Adipocyte (in vitro differentiated cells): ENCODE data around the gene CHIA.

ENCODE experiments used
- DNase-seq: peaks from one replicate; pipeline ENCODE4 v3.0.0-alpha.2; 2015; ENCODE audit warnings: low read depth
- H3K27me3 ChIP-seq: replicated peaks from 2 replicates; pipeline ENCODE4 v1.7.0; 2013; ENCODE audit warnings: mild to moderate bottlenecking, low read length, moderate library complexity; ENCODE audit not compliant: control insufficient read depth, insufficient read depth
- H3K36me3 ChIP-seq: 2 replicates; pipeline ENCODE4 v1.7.0; 2013; ENCODE audit warnings: low read length, mild to moderate bottlenecking, moderate library complexity; ENCODE audit not compliant: control insufficient read depth, insufficient read depth, severe bottlenecking
- H3K4me1 ChIP-seq: 2 replicates; pipeline ENCODE4 v1.7.0; 2013; ENCODE audit warnings: mild to moderate bottlenecking, low read length, moderate library complexity; ENCODE audit not compliant: control insufficient read depth, insufficient read depth
- H3K4me3 ChIP-seq: 2 replicates; pipeline ENCODE4 v1.7.0; 2013; ENCODE audit warnings: mild to moderate bottlenecking, low read length, moderate library complexity
- H3K9ac ChIP-seq: 2 replicates; pipeline ENCODE4 v1.7.0; 2013; ENCODE audit warnings: mild to moderate bottlenecking, low read length, moderate library complexity
- H3K9me3 ChIP-seq: 2 replicates; pipeline ENCODE4 v1.7.0; 2013; ENCODE audit warnings: mild to moderate bottlenecking, low read length, moderate library complexity; ENCODE audit not compliant: control insufficient read depth

Gene CHIA

DNA sequence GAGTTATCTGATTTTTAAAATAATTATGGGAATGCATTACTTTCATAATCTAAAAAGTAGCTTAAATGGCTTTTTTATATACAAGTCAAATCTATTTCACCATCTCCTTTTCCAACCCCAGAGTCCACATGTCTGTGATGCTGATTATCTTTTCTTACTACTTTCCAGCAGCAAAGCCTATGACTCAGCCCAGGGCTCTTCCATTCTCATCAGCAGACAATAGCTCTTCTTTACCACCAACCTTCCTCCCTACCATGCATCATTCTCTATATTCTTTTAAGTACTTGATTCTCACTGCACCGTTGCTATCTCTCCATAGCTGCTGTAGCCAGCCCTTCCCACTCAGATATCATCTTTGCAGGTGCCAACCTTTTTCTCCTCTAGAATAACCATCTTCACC lies 75.6 kb downstream of the CHIA start:
- Histone ChIP-seq H3K4me3 (no peak overlapping the region), H3K9ac (no peak overlapping the region), H3K4me1 (peaks cover 20% of the 10 kb centered on the region), H3K9me3 (no peaks in the 10 kb centered on the region), H3K36me3 (no peaks in the 10 kb centered on the region), H3K27me3 (peaks cover 3% of the 10 kb centered on the region)
- DNase-seq = peak; percentile 41

GRCh38 chr1:111369177-111369576 lies 78.5 kb downstream of the CHIA start:
- H3K9me3 ChIP-seq = no peaks in the 10 kb centered on the region
- no peak overlapping the region for H3K9ac ChIP-seq
- no peak overlapping the region for H3K4me3 ChIP-seq
- H3K36me3 ChIP-seq = no peaks in the 10 kb centered on the region
- H3K4me1 ChIP-seq = peaks cover 20% of the 10 kb centered on the region
- H3K27me3 ChIP-seq = peaks cover 3% of the 10 kb centered on the region
- peak; percentile 23 for DNase-seq

DNA sequence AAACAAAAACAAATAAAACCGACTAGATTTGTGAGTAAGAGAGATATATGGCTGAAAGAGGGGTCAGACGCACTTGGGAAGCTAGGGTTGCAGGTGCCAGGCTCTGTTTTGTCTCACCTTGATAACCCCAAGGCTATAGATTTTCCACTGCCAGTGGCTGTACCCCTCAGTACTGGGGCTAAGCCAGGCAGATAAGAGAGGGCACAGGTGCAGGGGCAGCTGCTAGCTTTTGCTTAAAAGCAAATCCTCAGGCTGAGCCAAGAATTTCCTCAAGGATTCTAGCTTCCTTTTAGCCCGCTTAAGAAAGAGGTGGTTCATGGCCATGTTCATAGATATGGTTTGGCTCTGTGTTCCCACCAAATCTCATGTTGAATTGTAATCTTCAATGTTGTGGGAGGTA lies 79.0 kb downstream of the CHIA start:
- Histone ChIP-seq H3K27me3 (peaks cover 3% of the 10 kb centered on the region), H3K36me3 (no peaks in the 10 kb centered on the region), H3K4me1 (peaks cover 15% of the 10 kb centered on the region), H3K9ac (no peak overlapping the region), H3K4me3 (no peak overlapping the region), H3K9me3 (no peaks in the 10 kb centered on the region)
- DNase-seq = no peak
